Putamen (tissue), 1 donor: Measurements from ENCODE around the gene ANKRD2.
A peak's percentile ranks its signal among the peaks of the same experiment; 100 is the strongest.
"Not testable (repeated sequence)": the region's sequence is repeated elsewhere in the genome, so short reads cannot be mapped to it uniquely, and the experiment has no call there.

Source experiments
- DNase-seq: peaks from one replicate; pipeline ENCODE4 v3.0.0-alpha.2; 2016; ENCODE audit warnings: low spot score

Gene ANKRD2, protein sequence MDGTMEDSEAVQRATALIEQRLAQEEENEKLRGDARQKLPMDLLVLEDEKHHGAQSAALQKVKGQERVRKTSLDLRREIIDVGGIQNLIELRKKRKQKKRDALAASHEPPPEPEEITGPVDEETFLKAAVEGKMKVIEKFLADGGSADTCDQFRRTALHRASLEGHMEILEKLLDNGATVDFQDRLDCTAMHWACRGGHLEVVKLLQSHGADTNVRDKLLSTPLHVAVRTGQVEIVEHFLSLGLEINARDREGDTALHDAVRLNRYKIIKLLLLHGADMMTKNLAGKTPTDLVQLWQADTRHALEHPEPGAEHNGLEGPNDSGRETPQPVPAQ

GRCh38 chr10:97572214-97572989 is at the start of gene ANKRD2:
Gene ANKRD2 (plus strand): TSS chr10:97572779. CDS start chr10:97572789, 10 bp downstream.
- peak; percentile 75 for DNase-seq

DNA sequence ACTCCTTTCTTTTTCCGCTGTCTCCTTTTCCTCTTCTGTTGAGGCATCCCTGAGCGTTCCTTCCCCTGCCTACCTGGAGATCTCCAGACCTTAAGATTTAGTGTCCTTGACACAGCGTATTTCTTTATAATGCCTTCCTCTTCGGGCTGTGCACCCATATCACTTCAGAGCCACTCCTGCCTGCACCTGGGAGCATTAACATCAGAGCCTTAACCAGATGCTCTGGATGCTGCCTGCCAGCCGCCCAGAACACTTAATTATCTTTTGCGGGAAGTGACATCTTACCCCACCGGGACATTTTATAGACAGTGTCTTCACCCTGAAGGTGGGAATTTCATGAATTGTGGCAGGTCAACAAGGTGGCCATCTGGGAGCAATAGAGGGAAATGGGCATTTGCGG is 49.6 kb upstream of the ANKRD2 start:
- DNase-seq, result no peak

GRCh38 chr10:97525086-97525485 is 47.5 kb upstream of the ANKRD2 start:
- no peak for DNase-seq

DNA sequence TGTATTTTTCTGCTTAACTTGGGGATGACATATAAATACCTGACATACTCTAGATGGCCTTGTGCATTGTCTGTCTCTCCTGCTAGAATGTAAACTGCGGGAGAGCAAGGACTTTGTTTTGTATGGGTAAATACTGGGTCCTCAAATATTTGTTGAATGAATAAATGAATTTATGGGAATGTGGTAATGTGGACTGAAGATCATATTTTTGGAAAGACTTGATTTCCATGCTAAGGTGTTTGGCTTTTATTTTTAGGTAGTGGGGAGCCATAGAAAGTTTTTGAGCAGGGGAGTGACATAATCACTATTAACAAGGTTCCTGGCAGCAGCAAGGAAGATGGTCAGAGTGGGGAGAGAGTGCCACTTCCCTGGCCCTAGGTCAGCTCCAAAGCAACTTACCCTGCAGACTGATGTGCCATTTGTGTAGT is 46.9 kb upstream of the ANKRD2 start:
- DNase-seq, result no peak

GRCh38 chr10:97528876-97529275 is 43.7 kb upstream of the ANKRD2 start:
- DNase-seq, result not testable (repeated sequence)

GRCh38 chr10:97529685-97530465 is 42.7 kb upstream of the ANKRD2 start:
- no peak for DNase-seq

GRCh38 chr10:97531401-97531986 is 41.1 kb upstream of the ANKRD2 start:
- DNase-seq, result no peak

DNA sequence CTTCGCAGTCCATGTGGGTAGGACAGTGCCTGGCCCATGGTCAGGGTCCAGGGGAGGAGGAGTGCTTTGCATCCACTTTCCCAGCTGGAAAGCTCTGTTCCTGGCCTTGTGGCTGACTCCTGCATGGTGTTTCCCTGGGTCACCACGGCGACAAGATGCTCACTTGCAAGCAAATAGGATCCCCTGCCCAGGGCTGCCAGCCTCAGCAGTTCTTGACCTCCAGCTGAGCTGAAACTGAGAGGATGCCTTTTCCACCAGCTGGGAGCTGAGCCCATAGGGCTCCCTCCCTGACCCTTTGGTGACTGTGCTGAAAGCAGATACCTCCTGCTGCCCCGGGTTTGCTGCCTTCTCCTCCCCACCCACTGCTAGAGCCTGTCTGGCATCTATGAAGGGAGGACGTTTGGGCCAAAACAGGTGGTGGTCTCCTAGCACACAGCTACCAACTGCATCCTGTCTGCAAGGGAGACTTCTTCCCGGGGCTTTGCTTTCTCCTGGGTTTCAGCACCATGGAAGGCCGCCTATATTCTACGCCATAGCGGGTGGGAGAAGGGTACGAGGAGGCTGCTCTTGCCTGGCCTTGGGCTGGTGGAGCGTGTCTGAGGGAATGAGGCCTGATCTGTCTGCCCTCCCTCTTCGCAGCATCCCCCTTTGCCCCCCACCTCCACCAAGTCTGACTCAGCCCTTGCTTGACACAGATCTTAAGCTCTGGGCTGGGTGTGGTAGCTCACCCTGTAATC is 39.5 kb upstream of the ANKRD2 start:
- DNase-seq, result no peak

DNA sequence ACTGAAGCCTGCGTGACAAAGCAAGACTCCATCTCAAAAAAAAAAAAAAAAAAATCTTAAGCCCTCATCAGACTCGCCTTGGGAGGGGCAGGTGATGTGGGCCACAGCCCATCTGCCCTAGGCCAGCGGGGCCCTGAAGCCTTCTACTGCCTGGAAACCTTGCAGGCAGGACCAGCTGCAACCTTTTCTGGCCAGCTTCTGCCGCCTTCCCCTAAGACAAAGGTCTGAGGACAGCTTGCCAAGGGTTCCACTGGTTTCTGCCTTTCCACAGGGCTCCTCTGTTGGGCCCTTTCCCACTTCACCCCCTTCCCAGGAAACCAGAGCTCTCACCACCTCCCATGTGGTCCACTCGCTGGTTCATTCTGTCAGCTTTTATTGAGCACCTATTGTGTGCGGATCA is 38.7 kb upstream of the ANKRD2 start:
- DNase-seq, result no peak

DNA sequence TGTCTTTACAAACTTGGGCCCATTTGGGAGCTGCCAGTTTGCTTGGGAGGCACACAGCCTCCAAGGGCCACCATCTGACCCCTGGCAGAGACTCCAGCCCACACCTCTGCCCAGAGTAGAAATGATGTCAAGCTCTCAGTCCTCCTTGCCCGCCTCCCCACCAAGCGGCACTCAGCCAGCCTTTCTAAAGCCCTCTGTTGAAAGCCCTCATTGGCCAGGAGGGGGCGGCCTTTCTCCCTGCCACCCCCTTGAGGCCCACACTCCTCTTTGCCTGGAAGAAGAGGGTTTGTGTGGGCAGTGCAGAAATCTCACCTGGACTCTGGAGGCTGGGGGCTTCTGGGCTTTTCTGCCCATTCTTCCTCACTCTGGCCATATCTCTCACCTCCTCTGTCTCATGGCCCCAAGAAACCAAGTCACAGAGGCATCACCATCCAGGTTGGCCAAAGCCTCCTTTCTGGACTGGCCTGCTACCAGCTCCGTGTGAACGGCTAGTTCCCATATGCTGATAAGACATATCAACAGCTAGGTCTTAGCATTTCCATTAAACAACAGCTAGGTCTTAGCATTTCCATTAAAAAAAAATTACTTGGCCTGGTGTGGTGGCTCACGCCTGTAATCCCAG is 37.7 kb upstream of the ANKRD2 start:
- DNase-seq, result peak; percentile 50

DNA sequence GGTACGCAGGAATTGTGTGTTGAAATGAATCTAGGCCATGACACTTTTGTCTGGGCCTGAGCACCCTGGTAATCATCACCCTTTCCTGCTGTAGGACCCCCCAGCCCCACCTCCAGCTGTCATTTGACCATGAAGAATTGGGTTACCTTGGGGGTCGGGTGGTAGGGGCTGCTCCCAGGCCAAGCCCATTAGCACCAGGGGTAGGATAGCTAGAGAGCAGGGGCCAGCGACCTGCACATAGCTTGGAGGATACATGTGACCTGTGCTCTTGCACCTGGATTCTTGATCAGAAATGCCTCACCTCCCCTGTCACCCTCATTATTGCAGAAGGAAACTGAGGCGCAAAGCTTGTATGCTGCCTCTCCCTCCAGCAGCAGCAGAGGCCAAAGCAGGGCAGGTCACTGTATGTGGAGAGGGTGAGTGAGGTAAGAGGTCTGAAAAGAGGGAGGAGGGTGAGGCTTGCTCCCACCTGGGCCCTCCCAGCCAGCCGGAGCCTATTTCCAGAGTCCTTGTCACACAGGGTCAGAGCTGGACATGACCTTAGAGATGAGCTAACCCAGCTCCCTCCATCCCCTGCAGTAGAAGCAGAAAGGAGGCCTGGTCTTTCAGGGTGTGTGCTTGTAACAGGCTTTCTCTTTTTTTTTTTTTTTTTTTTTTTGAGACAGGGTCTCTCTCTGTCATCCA is 35.3 kb upstream of the ANKRD2 start:
- DNase-seq, result no peak

DNA sequence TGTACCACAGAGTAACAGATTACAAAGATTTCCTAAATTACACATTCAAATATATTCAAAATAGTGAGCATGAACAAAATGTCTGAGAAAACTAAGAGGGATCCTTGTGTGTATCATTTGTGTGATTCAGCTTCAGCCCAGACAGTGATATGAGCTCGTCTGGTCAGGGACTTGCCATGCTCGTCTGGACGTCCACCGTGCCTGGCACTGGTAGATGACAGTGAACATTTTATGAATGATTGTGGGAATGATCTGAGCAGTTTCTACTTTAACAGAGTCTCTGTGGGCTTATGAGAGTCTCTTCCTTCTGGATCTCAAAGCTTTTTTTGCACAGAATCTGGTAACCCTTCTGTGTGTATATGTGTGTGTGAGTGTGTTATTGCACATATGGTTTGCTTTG is 34.2 kb upstream of the ANKRD2 start:
- no peak for DNase-seq

GRCh38 chr10:97538839-97539238 is 33.7 kb upstream of the ANKRD2 start:
- DNase-seq, result no peak

GRCh38 chr10:97539523-97540200 is 32.9 kb upstream of the ANKRD2 start:
- DNase-seq, result no peak

DNA sequence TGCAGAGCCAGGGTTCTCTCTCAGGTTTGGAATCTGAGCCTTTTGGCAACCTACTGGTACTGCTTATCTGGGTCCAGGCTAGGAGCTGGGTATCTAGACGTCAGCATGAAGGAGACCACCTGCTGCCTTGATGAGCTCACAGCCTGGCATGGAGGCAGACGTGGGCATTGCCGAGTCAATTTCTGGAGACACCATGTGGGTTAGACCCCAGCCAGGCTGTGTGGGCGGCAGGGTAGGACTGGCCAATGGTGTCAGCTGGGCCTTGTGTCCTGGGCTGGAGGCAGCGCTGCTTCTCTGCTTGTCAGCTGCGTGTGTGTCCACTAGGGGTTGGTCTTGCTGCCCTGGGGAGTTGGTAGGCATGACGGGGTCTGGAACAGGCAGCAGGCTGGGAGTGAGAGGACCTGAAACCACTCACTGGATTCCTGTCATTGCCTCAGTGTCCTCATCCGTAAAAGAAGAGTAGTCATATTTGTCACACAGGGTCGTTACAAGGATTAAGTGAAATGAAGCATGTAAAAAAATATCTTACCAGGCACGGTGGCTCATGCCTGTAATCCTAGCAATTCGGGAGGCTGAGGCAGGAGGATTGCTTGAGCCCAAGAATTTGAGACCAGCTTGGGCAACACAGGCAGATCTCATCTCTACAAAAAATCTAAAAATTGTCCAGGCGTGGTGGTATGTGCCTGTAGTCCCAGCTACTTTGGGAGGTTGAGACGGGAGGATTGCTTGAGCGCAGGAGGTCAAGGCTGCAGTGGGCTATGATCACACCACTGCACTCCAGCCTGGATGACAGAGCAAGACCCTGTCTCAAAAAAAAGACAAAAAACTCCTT is 31.7 kb upstream of the ANKRD2 start:
- DNase-seq, result no peak

DNA sequence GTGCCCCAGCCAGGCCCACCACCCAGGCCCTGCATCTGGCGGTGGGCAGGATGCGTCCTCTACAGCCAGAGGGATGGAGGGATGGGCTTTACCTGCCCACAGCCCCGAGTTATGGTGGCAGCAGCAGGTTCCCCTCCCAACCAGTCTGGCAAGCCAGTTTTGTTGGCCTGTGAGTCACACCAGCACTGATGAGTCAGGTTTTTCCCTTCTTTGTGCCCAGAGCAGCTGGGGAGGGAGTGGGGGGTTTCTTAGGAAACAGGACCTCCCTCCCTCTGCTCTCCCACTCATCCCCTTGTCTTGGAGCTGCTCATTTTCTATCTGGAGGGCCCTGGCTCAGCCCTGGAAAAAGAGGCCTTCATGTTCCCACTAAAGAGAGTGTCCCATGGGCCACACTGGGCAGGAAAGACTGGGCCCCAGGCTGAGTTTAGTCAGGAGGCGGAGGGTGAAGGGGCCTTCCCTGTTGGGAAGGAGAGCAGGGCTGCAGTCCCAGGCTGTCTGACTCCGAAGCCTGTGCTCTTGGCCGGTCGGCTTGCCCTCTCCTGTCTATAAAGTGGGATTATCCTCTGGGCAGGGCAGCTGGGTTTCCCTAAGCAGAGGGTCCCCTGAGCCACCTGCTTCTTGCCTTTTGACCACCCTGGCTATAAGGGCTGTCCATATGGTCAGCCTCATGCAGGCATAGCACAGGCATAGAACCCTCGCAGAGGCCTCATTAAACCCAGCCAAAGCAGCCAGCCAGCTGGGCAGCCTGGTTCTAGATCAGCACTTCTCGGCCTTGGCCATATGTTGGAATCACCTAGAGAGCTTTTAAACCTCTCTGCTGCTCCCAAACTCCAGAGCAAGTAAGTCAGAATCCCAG is 30.2 kb upstream of the ANKRD2 start:
- DNase-seq, result no peak

DNA sequence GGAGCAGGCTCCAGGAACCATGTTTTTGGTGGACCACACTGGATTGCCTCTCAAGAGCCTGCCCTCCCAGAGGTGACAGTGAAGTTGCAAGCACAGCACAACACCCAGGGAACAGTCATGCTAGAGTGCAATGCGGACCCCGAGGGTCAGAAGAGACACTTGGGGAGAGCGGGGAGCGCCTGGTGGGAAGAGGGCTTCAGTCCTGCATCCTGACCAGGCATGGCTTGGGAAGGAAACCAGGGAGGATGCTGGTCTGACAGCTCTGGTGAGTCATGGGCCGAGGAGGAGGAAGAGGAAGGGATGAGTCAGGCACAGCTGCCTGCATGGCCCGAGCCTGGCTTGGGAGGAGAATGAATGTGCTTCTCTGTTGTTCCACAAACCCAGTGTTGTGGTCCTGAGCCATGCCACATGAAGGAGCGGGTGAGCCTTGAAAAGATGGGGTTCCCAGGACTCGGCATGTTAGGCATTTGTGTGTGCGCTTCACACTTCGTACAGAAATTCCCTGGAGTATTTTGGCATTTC is 29.5 kb upstream of the ANKRD2 start:
- DNase-seq, result peak; percentile 91
